Raji (cell line): ENCODE data around the gene ATRN.

Experiments
- POLR2A ChIP-seq: IDR thresholded peaks from 2 replicates; pipeline ENCODE4 v1.6.1; 2011; ENCODE audit warnings: low read depth, low read length, control low read depth; ENCODE audit not compliant: insufficient read depth

ATRN gene

GRCh38 chr20:3652676-3653596 is 182.1 kb downstream of the ATRN start:
- TF ChIP-seq POLR2A = no peak

GRCh38 chr20:3653921-3654320 is 183.1 kb downstream of the ATRN start:
- no peak for TF ChIP-seq POLR2A

- TF ChIP-seq POLR2A = no peak
Observed at GRCh38 chr20:3654326-3655130, 183.7 kb downstream of the ATRN start.

- TF ChIP-seq POLR2A = no peak
Observed at GRCh38 chr20:3655131-3655405, 184.2 kb downstream of the ATRN start.

GRCh38 chr20:3658019-3658715 is 187.3 kb downstream of the ATRN start:
- TF ChIP-seq POLR2A = no peak

- no peak for TF ChIP-seq POLR2A
Observed at GRCh38 chr20:3658716-3659491, 188.1 kb downstream of the ATRN start.

GRCh38 chr20:3659492-3660261 is 188.9 kb downstream of the ATRN start:
- no peak for TF ChIP-seq POLR2A

- TF ChIP-seq POLR2A = no peak
Observed at GRCh38 chr20:3660262-3661059, 189.6 kb downstream of the ATRN start.

- TF ChIP-seq POLR2A = no peak
Observed at GRCh38 chr20:3661060-3661813, 190.4 kb downstream of the ATRN start.

GRCh38 chr20:3661814-3662665 is 191.2 kb downstream of the ATRN start:
- TF ChIP-seq POLR2A = no peak

GRCh38 chr20:3663031-3663701 is 192.3 kb downstream of the ATRN start, which contains the start of gene GFRA4:
GFRA4 (minus strand) TSS chr20:3663399; CDS start chr20:3663399, 0 bp downstream.
- no peak for TF ChIP-seq POLR2A
